GM12864 (cell line): Measurements from ENCODE around the gene TRABD2A.

Experiments used
- DNase-seq: peaks from one replicate; pipeline ENCODE4 v3.0.0-alpha.2; 2011; ENCODE audit warnings: low read depth
- H3K4me3 ChIP-seq: 2 replicates; pipeline ENCODE4 v1.5.1; 2011; ENCODE audit warnings: mild to moderate bottlenecking, low read depth, low read length, control low read depth
- CTCF ChIP-seq: IDR thresholded peaks from 2 replicates; pipeline ENCODE4 v1.5.1; 2011; ENCODE audit warnings: low read depth, mild to moderate bottlenecking, moderate library complexity, low read length, control low read depth, inconsistent platforms; ENCODE audit errors: missing control alignments

TRABD2A gene

GRCh38 chr2:84896567-84896966 lies 15.7 kb upstream of the TRABD2A start:
- no peak for DNase-seq
- TF ChIP-seq CTCF, result no peak
- no peak overlapping the region for H3K4me3 ChIP-seq

DNA sequence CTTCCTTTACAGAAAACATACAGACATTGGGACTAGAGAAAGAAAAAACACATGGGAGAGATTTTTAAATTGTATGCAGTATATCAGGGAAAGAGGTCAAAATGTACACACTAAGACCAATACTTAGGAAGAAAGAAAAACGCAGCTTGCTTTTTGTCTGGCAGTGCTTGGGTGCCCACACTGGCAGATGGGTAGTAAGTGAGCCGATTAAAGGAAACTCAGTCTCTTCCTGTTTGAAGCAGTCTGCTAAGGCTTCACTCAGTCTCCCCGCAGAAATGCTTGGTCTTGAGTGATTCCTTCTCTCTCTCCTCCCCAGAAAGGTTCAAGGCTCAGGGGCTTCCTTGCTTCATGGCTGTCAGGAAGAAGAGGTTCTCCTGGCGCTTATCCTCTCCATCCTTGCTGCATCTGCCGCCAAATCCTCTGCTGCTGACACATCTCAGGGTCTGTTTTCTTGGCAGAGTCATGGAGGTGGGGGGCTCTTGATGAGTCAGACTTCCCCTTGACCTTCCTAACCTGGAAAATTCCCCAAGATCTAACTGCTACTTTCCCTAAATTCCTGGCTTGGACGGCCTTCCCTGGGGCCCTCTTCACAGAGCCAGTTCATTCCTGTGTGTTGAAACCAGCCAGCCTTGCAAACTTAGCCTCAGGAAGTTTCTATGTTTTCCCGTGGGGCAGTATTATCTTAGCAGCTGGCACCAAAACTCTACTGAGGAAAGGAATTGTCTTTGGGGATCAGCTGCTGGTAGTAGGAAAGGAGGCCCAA lies 14.1 kb upstream of the TRABD2A start:
- DNase-seq, result no peak
- TF ChIP-seq CTCF, result no peak
- no peak overlapping the region for H3K4me3 ChIP-seq

GRCh38 chr2:84894131-84894586 lies 13.3 kb upstream of the TRABD2A start:
- TF ChIP-seq CTCF, result no peak
- no peak for DNase-seq
- no peak overlapping the region for H3K4me3 ChIP-seq

DNA sequence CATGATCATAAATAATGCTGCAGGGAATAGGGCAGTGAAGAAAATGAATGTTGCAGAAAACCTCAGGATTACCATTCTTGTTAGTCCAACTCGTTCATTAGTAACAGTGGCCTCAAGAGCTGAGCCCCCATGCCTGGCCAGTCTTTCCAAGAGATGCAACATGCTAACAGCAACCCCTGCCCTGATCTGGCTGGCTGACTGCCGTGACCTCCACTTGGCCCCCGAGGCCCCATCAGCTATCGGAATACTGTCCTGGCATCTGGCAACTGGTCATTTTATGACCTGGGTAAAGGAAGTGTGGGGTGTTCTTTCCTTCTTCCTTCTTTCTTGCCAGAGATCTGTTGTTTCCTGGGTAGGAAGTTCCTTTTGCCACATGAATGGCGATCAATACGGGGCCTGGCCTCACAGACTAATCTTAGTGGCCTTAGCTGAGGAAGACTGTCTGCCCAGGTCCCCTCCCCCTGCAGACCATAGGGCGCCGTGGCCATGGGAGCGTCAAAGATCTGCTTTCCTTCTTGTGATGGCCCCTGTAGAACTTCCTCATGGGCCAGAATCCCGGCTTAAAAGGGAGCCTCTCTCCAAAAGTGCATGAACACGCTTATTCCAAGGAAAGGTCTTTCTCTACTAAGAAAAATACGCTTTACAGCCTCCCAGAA lies 10.6 kb upstream of the TRABD2A start:
- no peak overlapping the region for H3K4me3 ChIP-seq
- no peak for TF ChIP-seq CTCF
- DNase-seq, result no peak

DNA sequence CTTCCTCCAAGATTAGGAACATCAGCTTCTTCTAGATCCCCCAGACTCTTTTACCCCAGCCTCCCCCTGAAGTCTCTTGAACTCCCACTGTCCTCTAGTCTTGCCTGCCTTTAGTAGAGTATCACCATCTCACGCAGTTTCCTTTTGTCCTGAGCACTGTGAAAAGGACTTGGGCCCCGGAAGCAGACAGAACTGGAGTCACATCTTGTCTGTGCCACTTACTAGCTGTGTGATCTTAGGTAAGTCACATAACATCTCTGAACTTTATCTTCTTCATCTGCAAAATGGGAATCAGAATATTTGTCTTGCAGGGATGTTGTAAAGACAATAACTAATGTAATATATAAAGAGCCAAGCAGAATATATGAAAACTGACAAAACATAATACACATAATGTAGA lies 8.4 kb upstream of the TRABD2A start:
- DNase-seq, result no peak
- peak overlapping the region; percentile 17 for H3K4me3 ChIP-seq

DNA sequence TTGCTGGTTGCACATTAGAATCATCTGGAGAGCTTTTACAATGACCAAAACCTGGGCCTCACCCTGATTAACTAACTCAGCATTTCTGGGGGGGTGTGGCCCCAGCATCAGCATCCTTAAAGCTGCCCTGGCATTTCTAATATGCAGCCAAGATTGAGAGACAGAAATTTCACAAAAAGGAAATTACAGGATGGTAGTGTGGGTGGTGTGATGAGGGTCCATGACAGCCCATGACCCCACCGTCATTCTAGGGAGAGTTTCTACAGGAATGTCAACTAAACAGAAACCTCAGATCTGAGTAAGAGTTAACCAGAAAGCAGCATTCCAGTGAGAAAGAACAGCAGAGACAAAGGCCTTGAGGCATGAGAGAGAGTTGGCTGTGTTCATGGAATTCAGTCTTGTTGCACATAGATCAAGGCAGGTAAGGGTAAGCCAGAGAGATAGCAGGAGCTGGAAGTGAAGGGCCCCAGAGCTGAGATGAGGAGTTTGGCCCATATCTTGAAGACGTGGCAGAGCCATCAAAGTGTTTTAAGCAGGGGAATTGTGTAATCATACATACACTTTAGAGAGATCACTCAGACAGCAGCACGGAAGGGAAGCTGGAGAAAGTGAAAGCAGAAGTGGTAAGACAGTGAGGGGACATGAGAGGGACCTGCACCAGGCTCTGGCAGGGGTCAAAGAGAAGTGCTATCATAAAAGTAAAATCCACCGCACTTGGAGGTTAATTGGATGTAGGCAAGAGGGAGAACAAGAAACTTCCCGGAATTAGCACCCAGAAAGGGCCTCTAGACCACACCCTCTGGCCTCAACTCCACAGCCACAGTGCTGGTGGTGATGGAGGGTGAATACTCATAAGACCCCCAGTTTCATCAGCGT lies 7.8 kb upstream of the TRABD2A start:
- DNase-seq, result peak; percentile 72
- H3K4me3 ChIP-seq, result peak overlapping the region; percentile 17
- TF ChIP-seq CTCF, result no peak

More for the DNA sequence above, 8.4 kb upstream of the TRABD2A start:
- TF ChIP-seq CTCF, result no peak
